DOHH2 (cell line): ENCODE measurements around the gene TPPP3.

Experiments used
- EZH2phosphoT487 ChIP-seq: fragments of 200-600 bp; sonication (generic); IDR thresholded peaks from 2 replicates; pipeline ENCODE4 v1.6.1; 2017; ENCODE audit warnings: borderline replicate concordance, mild to moderate bottlenecking, antibody characterized with exemption, low read length, moderate library complexity, mixed read lengths
- TF ChIP-seq, protein P1 (sequence below): fragments of 200-600 bp; sonication (generic); IDR thresholded peaks from one replicate; pipeline ENCODE4 v1.5.1; 2014; ENCODE audit warnings: antibody characterized with exemption, mild to moderate bottlenecking, low read depth, low read length; ENCODE audit not compliant: poor library complexity, severe bottlenecking

DNA sequence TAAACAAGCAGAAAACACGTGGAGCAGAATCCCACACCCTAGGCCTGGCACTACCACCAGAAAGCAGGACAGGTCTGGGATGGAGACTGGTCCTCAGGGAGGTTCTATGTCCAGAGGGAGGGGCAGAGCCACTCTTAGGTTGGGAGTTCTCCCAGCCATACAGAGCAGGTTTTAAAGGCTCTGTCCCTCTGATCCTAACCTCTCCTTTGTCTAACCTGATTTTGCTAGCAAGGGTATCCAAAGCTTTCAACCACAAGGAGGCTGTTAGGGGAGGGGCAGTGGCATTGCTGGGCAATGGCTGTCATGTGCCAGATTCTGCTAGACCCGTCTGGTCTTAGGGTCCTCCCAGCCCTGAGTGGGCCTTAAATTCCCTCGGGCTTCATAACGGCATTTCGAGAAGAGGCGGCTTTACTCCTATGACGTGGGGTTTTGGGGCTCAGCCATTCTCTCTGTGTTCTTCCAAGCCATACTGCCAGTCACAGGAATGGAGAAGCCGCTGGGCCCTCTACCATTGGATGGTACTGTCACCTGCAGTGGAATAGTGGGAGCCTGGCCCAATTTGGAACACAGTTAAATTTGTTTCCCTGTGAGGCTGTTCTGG is 5.7 kb downstream of the TPPP3 start:
- TF ChIP-seq, protein P1, sequence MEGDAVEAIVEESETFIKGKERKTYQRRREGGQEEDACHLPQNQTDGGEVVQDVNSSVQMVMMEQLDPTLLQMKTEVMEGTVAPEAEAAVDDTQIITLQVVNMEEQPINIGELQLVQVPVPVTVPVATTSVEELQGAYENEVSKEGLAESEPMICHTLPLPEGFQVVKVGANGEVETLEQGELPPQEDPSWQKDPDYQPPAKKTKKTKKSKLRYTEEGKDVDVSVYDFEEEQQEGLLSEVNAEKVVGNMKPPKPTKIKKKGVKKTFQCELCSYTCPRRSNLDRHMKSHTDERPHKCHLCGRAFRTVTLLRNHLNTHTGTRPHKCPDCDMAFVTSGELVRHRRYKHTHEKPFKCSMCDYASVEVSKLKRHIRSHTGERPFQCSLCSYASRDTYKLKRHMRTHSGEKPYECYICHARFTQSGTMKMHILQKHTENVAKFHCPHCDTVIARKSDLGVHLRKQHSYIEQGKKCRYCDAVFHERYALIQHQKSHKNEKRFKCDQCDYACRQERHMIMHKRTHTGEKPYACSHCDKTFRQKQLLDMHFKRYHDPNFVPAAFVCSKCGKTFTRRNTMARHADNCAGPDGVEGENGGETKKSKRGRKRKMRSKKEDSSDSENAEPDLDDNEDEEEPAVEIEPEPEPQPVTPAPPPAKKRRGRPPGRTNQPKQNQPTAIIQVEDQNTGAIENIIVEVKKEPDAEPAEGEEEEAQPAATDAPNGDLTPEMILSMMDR, result no peak
- no peak for TF ChIP-seq EZH2phosphoT487
